DMS153 treated with DMSO at 0.1 percent for 48 hours (cell line): ENCODE data around the gene ANTXR1.

ENCODE experiments used
- DNase-seq: peaks from one replicate; lab custom pipeline; 2025; ENCODE audit not compliant: unreplicated experiment; lab: John Stamatoyannopoulos, UW

The ANTXR1 gene

DNA sequence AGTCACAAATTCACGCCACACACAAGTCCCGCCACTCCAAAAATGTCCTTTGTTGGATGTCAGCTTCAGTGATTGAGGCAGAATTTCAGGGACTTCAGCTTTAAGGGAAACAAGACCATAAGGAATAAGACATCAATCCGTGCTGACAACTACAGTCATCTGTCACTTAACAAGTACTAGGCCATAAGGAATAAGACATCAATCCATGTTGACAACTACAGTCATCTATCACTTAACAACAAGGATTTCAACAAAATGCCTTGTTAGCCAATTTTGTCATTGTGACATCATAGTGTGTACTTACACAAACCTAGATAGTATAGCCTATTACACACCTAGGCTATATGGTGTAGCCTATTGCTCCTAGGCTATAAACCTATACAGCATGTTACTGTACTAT is 58.0 kb downstream of the ANTXR1 start:
- no peak for DNase-seq

DNA sequence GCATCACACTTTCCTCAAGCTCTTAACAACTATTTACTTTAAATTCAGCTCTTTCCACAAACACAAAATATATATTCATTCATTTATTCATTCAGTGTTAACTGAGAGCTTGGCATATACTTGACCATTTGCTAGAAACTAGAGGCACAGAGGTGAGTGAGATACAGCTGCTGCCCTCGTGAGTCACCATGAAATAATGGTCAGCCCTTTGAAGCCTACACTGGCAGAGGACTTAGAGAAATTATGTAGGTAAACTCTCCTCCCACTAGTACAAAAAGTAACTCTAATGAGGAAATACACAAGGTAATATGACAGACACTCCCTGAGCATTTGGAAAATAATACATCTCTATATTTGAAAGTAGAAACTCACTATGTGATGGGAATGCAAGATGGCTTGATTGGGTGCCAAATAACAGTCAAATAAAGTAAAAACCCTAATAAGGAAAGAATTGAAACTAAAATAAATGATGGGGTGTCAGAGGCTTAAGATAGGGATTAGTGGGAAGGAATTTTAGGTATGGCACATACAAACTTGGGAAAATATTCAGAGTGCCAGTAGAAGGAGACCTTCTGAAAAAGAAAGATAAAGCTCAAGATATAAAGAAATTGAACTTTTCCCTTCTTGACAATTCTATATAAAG is 61.1 kb downstream of the ANTXR1 start:
- no peak for DNase-seq

DNA sequence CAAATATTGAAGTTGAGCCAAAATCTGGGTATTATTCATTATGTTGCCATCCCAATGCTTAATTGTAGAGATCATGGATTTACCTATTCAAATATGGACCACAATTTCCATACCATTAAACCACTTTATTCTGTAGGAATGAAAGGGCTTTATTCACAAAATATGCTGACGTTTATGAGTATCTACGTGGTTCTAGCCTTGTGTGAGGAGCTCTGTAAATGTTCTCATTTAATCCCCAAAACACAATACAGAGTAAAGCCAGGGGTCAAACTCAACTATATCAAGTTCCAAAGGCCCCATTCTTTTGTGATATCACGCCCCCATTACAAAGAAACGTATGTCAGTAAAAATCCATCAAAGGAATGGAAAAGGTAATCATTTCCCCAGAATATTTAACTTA is 61.9 kb downstream of the ANTXR1 start:
- DNase-seq = no peak

DNA sequence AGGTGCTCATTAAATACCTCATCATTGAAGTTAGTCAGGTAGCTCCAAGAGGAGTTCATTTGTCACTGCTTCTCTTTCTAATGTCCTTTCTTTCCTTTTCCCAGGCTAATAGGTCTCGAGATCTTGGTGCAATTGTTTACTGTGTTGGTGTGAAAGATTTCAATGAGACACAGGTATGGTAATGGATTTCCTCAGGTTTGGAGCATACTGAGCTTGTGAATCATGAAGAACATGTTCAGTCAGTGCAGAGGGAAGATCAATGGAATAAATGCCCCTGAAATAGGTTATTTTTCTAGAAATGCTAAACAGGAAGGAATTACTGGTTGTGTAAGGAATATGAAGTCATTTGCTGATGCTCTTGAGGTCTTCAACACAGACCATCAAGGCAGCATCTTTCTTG is 62.5 kb downstream of the ANTXR1 start:
- DNase-seq = no peak

DNA sequence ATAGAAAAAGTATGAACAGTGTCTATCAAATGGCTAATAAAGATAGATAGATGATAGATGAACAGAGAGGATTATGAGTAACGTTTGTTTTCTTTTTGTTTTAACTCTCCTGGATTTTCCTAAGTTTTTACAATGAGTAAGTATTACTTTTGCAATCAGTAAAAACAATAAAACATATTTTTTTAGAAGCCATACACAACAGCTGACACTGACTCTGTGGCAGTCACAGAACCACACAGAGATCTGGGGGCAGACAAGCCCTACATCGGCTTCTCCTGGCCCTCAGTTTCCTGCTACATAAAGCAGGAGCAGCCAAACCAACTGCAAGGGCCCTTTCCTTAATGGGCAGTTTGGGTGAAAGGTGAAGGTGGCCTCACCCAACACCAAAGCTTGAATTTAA is 63.6 kb downstream of the ANTXR1 start:
- no peak for DNase-seq

DNA sequence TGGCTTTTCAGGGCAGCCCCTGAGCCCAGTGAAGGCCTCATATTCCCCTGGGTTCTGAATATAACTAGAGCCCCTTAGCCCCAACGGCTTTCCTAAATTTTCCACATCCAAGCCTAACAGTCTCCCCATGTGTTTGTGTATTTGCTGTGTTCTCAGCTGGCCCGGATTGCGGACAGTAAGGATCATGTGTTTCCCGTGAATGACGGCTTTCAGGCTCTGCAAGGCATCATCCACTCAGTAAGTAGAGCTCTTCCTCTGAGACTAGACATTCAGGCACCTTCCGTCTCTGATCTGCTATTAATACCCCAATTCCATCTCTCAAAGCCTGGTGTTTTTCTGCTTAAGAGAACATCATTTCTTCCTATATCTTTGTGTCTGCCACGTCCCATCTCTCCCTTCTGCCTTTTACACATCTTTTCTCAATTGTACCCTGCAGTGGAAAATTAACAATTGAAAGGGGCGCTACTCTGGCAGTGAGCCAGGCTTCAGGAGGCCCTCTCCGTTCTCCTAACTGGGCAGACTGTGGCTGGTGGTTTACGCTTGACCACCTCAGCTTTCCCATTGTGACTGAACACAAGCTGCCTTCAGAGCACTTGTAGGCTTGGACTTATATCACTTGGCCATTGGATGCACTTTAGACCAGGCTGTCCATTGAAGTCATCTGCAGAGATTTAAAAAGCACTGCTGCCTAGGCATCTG is 64.4 kb downstream of the ANTXR1 start:
- DNase-seq = no peak

DNA sequence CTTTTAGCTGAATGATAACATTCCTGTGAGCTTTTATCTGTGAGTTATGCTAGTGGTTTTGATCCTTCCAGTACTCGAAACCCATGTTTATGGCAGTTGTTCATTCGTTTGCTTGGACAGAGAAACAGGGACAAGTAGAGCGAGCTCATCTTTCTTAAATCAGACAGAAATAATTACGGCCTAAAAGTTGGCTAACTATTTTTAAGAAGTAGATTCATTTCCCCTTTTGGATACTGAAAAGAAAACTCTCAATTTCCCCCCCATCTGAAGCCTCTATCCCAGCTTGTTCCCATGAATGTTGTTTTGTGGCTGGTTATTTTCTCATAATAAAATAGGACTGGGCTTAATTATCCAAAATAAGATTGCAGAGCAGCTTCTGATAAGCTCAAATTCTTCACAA is 67.1 kb downstream of the ANTXR1 start:
- no peak for DNase-seq

DNA sequence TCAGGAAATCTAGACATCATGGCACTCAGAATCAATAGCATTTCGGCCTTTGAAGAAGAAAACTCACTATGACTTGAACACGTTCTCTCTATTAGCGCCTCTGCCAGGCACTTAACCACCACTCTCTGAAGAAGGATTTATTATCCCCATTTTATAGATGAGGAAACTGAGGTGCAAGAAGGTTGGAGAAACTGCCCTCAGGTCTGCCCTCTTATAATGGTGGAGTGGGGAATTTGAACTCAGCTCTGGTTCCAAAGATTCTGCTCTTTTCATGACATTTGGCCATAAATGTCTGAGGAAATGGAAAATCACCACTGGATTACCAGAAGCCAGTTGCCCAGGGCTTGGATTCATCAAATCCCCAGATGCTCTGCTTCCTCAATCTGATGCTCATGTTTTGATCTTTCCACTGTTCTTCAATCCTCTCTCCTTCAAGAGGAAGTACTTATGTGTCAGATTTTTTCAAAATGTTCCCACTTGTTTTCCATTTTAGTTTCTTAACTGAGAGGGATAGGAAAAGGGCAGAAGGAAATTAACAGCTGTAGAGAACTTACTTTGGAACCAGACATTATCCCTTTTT is 68.1 kb downstream of the ANTXR1 start:
- no peak for DNase-seq

DNA sequence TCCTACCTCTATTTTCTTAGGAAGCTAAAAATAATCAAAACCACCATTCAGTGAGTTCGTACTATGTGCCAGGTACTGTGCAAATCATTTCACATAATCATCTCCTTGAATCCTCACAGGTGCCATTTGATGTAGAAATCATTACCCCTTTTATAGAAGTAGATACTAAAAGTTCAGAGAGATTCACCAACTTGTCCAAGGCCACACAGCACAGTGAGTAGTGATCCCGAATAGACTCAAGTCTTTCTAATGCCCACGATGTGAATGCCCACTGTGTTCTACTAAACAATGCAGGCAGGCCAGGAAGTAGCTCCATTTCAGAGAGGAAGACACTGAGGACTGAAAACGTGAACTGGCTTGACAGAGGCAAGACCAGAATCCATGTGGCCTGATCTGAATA is 68.8 kb downstream of the ANTXR1 start:
- no peak for DNase-seq

DNA sequence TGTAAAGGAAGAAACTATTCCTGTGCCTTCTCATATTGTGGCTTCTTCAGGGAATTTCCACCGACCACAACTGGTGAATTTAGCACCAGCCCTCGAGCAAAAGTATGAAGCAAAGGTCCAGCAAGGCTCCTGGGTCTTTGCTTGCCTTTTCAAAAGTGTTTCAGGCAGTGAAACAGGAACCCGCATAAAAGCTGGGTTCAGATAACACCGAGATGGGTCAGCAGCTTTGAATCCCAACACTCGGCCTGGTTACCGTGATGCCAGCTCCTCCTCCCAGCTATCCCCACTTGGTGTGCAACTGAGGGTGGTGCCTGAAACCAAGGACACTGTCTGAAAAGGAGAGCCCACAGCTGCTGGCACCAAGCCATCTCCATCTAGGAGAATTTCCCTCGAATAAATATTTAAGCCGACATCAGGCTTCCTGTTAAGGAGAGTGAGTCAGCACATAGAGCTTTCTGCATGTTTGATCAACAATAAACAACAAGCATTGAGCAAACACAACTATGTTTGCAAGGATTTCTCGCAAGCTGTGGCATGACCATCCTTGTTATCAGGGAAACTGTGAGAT is 69.5 kb downstream of the ANTXR1 start:
- peak; percentile 69 for DNase-seq

DNA sequence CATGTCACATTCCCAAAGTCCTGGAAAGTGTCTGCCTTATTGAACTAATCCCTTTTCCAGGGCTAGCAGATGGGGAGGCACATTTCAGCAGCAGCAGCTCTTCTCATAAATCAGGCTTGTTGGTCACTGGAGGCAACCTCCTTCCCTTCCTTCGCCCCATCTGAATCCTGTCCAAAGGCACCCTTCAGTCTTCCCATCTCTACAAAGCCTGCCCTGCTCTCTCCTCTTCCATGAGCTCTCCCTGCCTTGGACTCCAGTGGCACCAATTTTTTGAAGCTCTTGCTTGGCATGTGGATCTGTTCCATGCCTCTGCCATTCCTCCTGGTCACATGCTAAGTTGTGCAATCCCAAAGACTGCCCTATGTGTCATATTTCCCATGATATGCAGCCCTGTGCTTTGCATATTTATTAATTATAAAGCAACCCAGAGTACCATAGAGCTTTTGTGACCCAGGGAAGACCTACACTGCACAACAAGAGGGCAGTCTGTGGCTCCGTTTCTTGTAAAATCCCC is 70.3 kb downstream of the ANTXR1 start:
- no peak for DNase-seq

DNA sequence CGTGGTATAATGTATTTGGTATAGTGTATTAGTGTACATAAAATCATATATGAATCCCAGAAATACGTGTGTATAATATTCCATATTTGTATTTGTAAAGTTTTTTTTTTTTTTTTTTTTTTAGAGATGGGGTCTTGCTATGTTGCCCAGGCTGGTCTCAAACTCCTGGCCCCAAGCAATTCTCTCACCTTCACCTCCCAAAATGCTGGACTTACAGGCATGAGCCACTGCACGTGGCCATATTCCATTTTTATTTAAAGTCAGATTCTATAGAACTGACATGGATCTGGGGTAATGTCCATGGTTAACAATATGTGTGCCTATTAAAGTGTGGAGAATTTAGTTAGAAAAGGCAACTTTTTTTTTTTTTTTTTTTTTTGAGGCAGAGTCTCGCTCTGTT is 71.5 kb downstream of the ANTXR1 start:
- no peak for DNase-seq

DNA sequence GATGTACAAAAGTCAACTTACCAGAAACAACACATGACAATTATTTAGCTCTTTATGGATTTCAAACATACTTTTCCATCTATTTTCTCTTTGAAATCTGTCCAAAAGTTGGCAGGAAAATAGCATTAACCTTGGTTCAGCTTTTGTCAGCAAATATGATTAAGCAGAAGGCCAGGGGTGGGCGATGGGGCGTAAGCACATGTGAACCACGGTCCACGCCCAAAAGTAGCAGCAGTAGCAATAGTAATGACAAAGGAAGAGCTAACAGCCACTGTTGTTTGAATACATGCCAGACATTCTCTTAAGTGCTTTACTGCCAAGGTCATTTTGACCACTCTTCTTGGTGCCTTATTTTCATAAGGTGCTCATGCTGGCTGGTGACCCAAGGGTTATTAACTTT is 73.5 kb downstream of the ANTXR1 start:
- no peak for DNase-seq

DNA sequence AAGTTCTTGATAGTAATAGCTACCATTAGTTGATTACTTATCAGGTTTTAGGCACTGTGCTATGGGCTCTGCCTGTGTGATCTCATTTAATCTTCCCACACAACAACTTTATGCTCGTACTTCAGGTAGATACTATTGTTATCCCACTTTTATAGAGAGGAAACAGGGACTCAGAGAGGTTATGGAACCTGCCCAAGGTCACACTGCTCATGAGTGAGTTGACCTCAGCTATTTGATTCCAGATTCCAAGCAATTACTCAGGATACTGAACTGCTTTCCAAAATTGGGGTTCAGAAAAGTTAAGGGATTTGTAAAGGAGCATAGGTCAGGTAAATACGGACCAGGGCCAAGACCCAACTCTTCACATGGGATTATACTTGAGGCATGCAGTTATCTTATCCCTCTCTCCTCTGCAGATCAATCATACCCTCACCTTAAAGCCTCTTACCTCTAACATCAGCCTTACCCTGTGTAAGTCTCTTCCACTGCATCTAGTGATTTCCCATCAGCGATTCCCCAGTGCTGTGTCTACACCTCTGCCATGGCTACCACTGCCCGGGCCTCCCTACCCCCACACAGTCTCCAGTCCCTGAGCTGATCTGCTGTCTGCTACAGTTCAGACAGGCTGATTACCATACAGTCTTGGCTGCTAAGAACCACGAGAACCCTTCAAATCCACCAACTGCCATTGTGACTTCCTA is 74.4 kb downstream of the ANTXR1 start:
- no peak for DNase-seq

DNA sequence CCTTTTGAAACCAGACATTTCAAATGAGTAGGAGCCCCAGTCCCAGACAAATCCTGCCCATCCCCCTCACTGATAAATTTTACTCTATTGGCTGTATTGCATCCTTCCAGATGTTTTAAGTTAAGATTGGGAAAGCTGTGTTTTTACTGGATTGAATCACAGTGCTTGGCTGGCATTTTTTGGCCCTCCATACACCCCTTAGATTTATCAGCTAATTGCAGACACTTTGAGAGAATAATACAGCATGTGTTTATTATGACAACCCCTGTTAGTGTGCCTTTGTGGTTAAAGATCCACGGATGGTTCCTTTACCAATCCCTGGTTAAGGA is 74.9 kb downstream of the ANTXR1 start:
- DNase-seq = no peak

DNA sequence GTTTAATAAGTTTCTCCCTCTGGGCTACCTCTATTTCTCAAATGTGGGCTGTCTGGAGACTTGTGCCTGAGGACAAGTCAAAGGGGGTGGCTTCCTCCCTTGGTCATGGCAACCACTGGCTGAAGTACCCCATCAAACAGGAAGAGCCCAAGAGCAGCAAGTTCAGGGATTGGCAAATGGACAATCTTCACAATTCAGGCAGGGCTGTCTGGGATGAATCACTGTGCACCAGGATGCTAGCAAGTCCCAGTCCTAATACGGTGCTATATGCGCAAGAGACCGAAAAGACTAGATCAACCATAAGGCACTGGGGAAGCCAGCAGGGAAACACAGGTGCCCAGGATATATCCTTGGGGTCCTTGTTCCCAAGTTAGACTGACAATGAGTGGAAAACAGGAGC is 75.5 kb downstream of the ANTXR1 start:
- DNase-seq = no peak

DNA sequence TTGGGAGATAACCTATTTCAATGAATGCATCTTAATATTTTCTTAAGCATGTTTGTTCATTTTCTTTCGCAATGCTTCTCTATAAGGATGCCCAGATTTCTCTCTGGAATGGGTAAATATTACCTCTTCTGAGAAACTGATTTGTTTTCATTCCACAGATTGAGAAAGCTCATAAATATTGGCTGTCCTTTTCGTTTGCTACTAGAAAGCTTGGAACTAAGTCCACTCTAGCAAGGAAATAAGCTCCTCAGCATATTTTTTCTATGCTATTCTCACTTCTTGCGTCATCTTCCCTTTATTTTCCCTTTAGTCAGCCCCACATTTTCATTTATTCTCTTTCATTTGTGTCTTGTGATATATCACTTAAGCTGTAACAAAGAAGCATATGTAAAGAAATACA is 76.3 kb downstream of the ANTXR1 start:
- DNase-seq = no peak

DNA sequence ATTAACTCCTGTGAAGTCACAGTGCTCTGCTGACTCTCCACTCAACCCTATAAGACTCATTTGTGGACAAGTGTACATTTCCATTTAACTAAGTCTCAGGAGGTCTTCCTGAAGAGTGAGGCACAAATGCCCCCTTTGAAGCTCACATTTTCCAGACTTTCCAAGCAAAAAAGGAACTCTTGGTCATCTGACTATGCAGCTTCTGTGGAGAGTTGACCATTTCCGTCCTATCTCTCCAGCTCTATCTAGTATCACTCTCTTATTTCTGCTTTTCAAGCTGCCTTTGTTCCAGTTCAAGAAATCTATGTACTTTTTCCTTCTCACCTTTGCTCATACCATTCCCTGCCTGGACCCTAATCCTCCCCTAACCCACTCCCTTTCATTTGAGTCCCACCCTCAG is 77.0 kb downstream of the ANTXR1 start:
- DNase-seq = no peak

DNA sequence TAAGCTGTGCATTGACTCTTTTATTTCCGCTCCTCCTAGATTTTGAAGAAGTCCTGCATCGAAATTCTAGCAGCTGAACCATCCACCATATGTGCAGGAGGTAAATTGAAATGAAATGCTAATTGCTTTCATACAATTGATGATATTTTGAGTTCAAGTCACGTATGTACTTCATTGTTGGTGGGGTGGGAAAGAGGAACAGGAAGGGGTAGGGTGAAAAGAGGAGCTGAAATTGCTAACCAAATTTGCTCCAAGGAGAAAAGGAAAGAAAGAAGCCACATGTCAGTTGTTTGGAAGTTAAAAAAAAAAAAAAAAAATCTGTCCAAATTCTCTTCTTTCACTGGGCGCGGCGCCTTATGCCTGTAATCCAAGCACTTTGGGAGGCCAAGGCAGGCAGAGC is 77.8 kb downstream of the ANTXR1 start:
- no peak for DNase-seq

DNA sequence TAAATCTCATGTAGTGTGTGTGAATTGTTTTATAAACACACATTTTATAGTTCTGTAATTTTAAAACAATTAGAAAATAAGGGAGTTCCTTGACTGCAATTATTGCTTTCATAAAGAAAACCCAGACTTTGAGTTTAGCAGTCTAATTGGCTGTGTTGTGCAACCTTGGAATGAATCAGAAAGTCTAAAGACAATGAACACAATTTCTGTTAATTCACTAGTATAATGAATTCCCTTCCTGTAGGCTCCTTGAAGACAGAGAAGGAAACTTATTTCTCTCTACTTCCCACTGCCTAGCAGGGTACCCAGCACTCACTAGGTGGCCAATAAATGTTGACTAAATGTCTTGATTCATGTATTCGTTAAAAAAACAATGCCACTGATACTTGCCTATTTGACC is 79.9 kb downstream of the ANTXR1 start:
- no peak for DNase-seq

DNA sequence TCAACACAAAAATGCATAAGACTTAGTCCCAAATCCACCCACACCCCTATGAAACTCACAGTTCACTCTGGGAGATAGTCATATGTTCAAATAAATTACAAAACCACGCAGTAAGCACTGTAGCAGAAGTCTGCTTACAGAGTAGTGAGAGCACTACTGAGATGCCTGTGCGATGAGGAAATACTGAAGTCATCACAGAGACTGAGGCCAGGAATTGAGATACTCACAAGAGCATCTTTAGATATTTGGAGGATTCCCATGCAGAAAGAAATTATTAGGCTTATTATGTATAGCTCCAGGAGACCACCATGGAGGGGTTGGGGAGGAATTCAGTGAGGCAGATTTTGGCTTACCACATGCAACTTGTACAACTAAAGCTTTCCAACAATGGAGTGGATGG is 82.3 kb downstream of the ANTXR1 start:
- DNase-seq = no peak
